ENCODE measurements around the gene SLCO4A1. TPM values are rescaled to one million over a fixed set of nuclear protein-coding genes. Genes with fewer than 3 reads are reported as not detected.

Gene SLCO4A1
- total and polyA plus RNA-seq, 2 of the 4 experiments (the other 2 are of a cell fraction) = 0.72 to 1.1 TPM

- Histone ChIP-seq H3K4me3 (ENCODE audit: insufficient read depth, low read depth, low read length) (no peak overlapping the region), H4K20me1 (ENCODE audit: insufficient read depth, low read length) (no peaks in the 10 kb centered on the region), H3K36me3 (ENCODE audit: control insufficient read depth, insufficient read depth, low read length) (no peaks in the 10 kb centered on the region), H3K18ac (ENCODE audit: low read depth, low read length) (no peak overlapping the region), H2BK20ac (ENCODE audit: low read depth, low read length) (no peak overlapping the region), H3K79me1 (ENCODE audit: low read depth in 1 of 2, low read length in 2 of 2) (no peaks in the 10 kb centered on the region), H3K9ac (ENCODE audit: low read depth, low read length) (no peak overlapping the region), H3K23ac (ENCODE audit: low read depth, low read length) (no peak overlapping the region), H3K9me3 (ENCODE audit: control insufficient read depth, insufficient read depth, low read length) (no peaks in the 10 kb centered on the region), H3K4me1 (ENCODE audit: control insufficient read depth, insufficient read depth, low read length) (peaks cover 14% of the 10 kb centered on the region), H3K56ac (ENCODE audit: extremely low read depth, insufficient read depth, low read length) (no peak overlapping the region), H2BK15ac (ENCODE audit: low read depth, low read length) (no peak overlapping the region), H4K8ac (ENCODE audit: low read depth in 2 of 2, low read length in 2 of 2) (no peak overlapping the region), H2BK120ac (ENCODE audit: low read depth, low read length) (no peak overlapping the region), H3K4ac (ENCODE audit: low read depth, low read length) (no peak overlapping the region), H3K27me3 (ENCODE audit: control insufficient read depth, insufficient read depth, low read length) (no peaks in the 10 kb centered on the region; the same call in 1 of the 2 replicates), H3K9me1 (ENCODE audit: insufficient read depth, low read length) (peaks cover 8% of the 10 kb centered on the region; the same call in 1 of the 2 replicates), H3K4me2 (ENCODE audit: low read depth, low read length) (no peak overlapping the region), H4K91ac (ENCODE audit: insufficient read depth, low read depth, low read length) (no peak overlapping the region), H3K27ac (ENCODE audit: insufficient read depth, low read length) (no peak overlapping the region), H3K14ac (replicated peaks; ENCODE audit: low read depth, low read length) (no peak overlapping the region), H2AFZ (replicated peaks; ENCODE audit: low read length, poor library complexity) (peak overlapping the region; percentile 84), H2AK5ac (ENCODE audit: low read depth, low read length) (no peak overlapping the region), H2BK5ac (ENCODE audit: low read depth, low read length, poor library complexity, severe bottlenecking) (no peak overlapping the region), H2AK9ac (replicated peaks; ENCODE audit: low read depth, low read length, poor library complexity) (peak overlapping the region; percentile 10), H4K5ac (ENCODE audit: low read depth, low read length) (no peak overlapping the region)
- DNase-seq (no peak), ATAC-seq (ENCODE audit: low read depth) (no peak; the same call in 1 of the 2 replicates)
- CTCF ChIA-PET = no interaction called here
- no peak for TF ChIP-seq MAFK (IDR thresholded peaks at IDR 0.05; ENCODE audit: low read depth, low read length)
- TF ChIP-seq BHLHE40 (IDR thresholded peaks at IDR 0.05; ENCODE audit: low read depth, low read length) = no peak
- TF ChIP-seq RAD21 (IDR thresholded peaks at IDR 0.05; ENCODE audit: low read length) = no peak
- TF ChIP-seq CTCF (conservative IDR thresholded peaks at IDR 0.05; ENCODE audit: low read depth, low read length) = no peak
- no peak for TF ChIP-seq CEBPB (IDR thresholded peaks at IDR 0.05; ENCODE audit: low read depth, low read length)
- TF ChIP-seq SMC3 (IDR thresholded peaks at IDR 0.05; ENCODE audit: low read depth, low read length) = no peak
- no peak for TF ChIP-seq FOS (IDR thresholded peaks at IDR 0.05; ENCODE audit: low read depth, low read length)
- TF ChIP-seq RCOR1 (IDR thresholded peaks at IDR 0.05; ENCODE audit: insufficient replicate concordance, low read length) = no peak
- TF ChIP-seq RFX5 (IDR thresholded peaks at IDR 0.05; ENCODE audit: low read depth, low read length) = no peak
- no peak for TF ChIP-seq CHD1 (IDR thresholded peaks at IDR 0.05; ENCODE audit: low read depth, low read length)
- no peak for TF ChIP-seq ELK1 (IDR thresholded peaks at IDR 0.05; ENCODE audit: borderline replicate concordance, low read depth, low read length)
- no peak for TF ChIP-seq POLR2A (IDR thresholded peaks at IDR 0.05; ENCODE audit: low read depth, low read length)
- no peak for TF ChIP-seq USF2 (IDR thresholded peaks at IDR 0.05; ENCODE audit: low read depth, low read length)
- no peak for TF ChIP-seq NFE2L2 (IDR thresholded peaks at IDR 0.05; ENCODE audit: low read depth, low read length)
- no peak for TF ChIP-seq MAZ (IDR thresholded peaks at IDR 0.05; ENCODE audit: borderline replicate concordance, low read depth, low read length)
- TF ChIP-seq MXI1 (IDR thresholded peaks at IDR 0.05; ENCODE audit: borderline replicate concordance, low read depth, low read length) = no peak
- POLR2A ChIA-PET (ENCODE audit: unreplicated experiment) = no interaction called here
- WGBS, 2 experiments (ENCODE audit: extremely low coverage in 2 of 2, insufficient read length in 1 of 2) = 88% methylated on average over 3 of the region's 9 CpGs; no CpG with 5 or more reads in 1 of the 2 experiments
- no TSS peak for BruUV-seq (replicated peaks)
- in situ Hi-C loops (cut with MboI; ENCODE audit: low sequenced_read_pairs) (loop anchor here (25.0 kb wide), 1 partner anchor 337 kb away; no protein-coding TSS in a partner anchor), intact Hi-C loops (cut with micrococcal nuclease) (no loop called here), dilution Hi-C loops (cut with HindIII; ENCODE audit: low sequenced_read_pairs, unreplicated experiment) (no loop called here)
These were observed 18.0 kb upstream of the SLCO4A1 start for GRCh38 chr20:62624325-62624690.

Measured in IMR-90 (cell line).